ENCODE results near the gene AATK.

AATK gene

DNA sequence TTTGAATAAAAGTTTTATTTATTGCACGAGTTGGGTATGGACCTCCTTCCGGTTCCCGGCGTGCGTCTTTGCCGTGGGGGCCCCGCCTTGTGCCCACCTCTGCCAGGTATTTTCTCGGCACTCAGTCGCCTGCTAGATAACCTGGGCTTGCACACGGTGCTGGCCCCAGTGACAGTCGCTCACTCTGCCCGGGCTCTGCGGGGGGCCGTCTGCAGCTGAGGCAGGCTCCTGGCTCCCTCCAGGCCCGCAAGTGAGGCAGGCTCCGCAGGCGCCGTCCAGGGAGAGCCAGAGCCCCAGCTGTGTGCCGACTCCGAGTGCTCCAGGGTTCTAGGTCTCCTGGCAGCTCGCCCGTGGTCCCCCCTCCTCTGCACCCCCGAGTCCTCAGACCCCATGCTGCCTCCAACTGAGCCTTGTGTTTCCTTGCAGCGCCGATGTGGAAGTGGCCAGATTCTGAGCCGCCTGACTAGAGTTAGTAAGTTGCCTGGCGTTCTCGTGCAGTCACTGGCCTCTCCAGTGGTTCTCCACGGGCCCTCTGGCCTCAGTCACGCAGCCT, 55.5 kb downstream of the AATK start:
- DNase-seq, result no peak

- DNase-seq, result no peak
These were observed 56.1 kb downstream of the AATK start for GRCh38 chr17:81109957-81110356.

DNA sequence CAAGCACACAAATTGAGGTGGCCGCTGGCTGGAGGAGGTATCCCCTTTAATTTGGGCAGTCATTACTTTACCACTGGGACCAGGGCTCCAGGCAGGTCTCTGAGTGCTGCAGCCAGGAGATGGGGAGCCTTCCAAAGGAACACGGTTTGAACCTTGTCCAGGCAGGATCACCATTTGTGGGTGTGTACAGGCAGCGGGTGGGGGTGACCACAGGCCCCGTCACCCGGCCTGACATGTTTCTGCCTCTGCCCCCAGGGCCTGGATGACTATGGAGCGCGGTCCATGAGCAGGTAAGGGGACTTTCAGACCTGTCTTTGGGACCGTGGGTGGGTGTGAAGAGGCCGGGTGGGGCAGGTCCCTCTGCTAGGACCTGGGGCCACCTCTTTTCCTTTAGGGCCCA, 57.8 kb downstream of the AATK start:
- no peak for DNase-seq

- DNase-seq, result no peak
These were observed 59.3 kb downstream of the AATK start for GRCh38 chr17:81106716-81107115.

GRCh38 chr17:81103379-81103778, 62.6 kb downstream of the AATK start:
- DNase-seq, result no peak

GRCh38 chr17:81102869-81103268, 63.2 kb downstream of the AATK start:
- DNase-seq, result no peak

- DNase-seq, result no peak
These were observed 63.7 kb downstream of the AATK start for GRCh38 chr17:81102352-81102751.

- peak; percentile 65 for DNase-seq
These were observed 64.3 kb downstream of the AATK start for GRCh38 chr17:81101614-81102306.

DNA sequence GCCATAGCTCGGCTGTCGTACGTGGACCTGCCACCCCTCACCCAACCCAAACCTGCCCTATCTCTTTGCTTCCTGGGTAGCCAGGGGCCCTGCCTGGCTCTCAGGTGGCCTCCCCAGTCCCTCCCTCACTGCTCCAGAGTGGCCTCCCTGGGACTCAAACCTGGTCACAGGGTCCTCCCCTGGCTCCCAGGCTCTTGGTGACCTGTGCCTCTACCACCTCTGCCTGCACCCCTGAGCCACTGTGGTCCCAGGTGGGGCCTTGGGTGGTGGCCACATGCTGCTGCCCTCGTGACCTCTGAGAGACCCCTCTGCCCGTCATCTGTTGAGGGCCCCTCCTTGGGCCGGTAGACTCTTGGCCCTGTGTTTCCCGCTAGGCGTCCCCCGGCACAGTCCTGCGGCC, 65.4 kb downstream of the AATK start:
- no peak for DNase-seq

DNA sequence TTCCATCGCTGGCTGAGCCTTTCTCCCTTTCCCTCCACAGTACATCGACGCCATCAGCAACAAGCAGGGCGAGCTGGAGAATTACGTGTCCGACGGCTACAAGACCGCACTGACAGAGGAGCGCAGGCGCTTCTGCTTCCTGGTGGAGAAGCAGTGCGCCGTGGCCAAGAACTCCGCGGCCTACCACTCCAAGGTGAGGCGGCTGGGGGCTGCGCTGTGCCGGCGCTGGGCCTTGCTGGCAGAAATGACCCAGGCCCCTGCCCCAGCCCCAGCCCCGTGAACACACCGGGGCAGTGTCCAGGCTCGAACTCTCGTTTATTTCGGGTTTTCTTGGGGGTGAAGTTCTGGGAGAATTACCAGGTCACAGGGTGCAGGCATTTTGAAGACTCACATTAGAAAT, 66.1 kb downstream of the AATK start:
- DNase-seq, result no peak

- DNase-seq, result no peak
These were observed 68.1 kb downstream of the AATK start for GRCh38 chr17:81097943-81098308.

DNA sequence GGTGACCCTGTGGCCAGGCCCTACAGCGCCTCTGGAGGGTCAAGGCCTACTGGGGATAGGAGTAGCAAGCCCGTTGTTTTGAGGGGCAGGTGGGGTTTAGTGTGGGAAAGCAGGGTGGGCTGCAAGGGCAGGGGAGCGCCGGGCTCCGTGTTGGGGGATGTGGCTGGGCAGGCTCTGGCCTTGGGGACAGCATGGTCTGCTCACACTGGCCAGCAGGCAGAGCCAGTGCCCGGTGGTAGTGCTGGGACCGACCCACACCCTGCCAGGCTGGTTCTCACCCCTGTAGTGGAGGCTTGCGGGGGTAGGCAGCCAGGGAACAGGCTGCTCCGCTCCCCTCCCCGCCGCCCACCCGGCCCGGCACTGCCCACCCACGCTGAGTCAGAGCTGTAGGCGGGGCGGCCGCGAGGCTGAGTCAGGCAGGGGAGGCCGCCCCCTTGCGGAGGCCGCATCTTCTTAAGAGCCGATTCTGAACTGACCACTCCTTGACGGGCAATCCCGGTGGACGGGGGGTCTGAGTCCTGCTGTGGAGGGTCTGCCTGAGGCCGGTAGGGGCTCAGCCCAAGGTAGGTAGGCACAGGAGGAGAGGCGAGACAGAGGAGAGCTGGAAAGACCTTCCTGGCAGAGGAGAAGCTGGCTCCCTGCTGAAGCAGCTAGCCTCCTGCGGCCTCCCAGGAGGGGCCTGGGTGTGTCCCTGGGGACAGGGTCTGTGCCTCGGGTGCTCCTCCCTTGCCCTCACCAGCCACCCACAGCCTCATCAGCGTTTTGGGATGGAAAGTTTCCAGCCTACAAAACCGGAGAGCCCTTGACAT, 68.7 kb downstream of the AATK start:
- DNase-seq, result no peak

- no peak for DNase-seq
These were observed 69.3 kb downstream of the AATK start for GRCh38 chr17:81096741-81097133.

DNA sequence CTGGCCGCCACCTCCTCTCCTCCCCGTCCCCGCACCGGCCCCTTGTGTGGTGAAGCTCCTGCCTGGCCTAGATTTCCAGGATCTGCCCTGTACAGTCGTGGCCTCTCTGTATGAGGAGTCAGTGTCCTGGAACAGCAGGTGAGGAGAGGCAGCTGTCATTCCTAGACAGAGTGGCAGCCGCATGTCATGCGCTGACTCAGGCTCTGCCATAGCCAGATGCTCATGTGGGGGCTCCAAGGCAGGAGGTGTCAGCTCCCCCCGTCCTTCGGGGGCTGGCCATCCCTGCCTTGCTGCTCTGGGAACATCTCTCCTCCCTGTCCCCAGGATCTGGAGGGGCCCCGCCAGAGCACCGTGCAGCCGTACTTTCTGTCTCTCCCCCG, 70.6 kb downstream of the AATK start:
- DNase-seq, result no peak

- peak; percentile 19 for DNase-seq
These were observed 71.3 kb downstream of the AATK start for GRCh38 chr17:81094509-81095382.

DNA sequence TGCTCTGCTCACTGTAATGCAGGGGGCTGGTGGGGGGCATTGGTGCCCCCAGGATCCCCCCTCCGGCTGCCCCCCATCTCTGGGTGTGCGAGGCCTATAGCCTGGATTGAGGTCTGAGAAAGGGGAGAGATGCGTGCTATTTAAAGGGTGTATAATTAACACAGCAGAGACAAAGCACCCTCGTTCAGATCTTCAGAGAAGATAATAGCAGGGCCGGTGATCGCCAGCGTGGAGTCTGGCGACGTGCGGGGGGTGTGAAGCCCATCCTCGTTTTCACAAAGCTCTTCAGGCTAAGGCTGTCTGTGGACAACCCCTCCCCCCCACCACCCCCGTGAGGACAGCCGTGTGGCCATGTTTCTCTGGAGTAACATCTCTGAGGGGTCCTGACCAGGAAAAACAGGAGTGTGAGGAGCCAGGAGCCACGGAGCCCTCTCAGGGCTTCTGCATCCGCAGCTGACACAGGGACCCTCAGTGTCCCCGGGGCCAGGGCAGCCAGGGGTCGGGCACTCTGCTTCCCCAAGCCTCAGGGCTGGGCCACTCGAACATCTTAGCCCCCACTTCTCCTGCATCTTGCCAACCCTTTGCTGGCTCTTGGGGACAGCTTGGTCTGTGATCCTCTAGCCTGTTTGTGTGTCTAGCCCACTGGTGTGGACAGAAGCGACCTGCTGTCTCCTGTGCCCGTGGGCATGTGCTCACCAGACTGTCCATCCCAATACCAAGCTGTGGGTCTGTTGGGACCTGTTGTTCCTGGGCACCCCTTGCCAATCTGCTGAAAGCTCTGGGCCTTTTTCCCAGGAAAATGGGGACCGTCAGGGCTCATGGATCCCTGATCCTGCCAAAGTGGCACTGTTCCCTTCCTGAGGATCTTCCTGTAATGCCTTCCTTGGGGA, 72.2 kb downstream of the AATK start:
- DNase-seq, result no peak

DNA sequence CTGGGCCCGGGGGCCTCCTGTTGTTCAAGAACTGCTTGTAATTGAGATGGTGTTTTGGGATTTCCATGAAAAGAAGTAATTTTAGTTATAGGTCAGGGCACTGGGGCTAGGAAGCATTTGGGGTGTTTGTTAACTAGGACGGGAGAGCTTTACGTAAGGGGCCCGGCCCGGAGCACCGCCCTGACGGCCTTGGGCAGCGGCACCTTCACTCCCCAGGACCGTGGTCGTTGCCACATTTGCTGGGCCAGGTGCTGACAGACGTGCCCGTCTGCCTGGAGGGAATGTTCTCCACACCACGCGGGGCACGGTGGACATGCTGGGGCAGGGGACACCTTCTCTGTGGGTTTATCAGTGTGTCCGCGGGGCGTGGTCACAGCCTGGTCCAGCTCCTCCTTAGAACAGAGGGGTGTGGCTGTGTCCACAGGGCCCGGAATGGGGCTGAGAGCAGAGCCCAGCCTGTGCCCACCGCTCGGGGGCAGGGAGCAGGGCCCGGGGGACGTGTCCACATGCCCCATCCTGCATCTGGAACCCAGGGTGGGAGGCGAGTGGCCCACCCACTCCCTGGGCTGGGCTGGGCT, 73.4 kb downstream of the AATK start:
- DNase-seq, result no peak

DNA sequence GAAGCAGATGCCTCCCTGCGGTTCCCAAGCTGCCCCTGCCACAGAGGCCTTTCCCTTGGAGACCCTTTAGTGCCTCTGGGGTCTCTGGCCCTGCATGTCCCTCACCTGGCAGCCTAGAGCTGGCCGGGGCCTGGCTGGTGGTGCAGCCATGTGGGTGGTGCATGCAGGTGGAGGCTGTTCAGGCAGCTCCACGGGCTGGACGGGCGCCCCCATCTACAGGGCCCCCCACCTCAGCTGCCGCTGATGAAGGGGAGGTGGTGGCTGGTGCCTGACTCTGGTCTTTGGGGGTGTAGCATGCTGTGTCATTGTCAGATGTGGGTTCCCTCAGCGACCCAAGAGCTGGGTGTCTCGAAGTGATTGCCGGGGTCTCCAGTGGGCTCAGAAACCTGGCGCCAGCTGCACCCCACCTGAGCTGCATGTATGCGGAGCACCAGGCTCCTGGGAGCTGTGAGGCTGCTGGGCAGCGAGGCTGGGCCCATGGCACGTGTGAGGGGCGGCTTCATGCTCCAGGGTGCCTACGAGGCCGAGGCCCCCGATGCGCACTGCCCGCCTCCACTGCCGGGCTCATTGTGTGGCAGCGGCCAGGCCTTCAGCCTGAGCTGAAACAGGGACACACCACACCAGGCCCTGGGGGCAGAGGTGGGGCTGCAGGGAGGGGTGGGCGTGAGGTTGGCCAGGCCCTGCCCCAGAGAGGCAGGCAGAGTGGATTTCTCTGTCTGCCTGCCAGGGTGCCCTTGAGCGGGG, 74.1 kb downstream of the AATK start:
- no peak for DNase-seq

DNA sequence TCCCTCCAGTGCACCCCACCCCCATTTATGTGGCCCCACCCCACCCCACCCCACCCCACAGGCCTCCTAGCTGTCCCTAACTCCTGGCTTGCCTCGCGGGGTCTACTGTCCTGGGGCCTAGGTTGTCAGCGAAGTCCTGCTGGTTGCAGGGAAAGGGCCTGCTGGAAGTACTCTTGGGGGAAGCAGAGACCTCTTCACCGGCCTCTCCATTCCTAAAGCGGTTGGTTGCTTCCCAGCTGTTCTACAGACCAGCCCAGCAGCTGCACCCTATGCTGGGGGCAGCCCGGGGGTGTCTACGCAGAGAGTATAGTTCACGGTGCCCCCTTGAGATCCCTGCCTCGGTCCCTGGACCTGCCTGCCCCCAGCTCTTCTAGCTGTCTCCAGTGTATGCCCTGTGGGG, 74.9 kb downstream of the AATK start:
- DNase-seq, result no peak

DNA sequence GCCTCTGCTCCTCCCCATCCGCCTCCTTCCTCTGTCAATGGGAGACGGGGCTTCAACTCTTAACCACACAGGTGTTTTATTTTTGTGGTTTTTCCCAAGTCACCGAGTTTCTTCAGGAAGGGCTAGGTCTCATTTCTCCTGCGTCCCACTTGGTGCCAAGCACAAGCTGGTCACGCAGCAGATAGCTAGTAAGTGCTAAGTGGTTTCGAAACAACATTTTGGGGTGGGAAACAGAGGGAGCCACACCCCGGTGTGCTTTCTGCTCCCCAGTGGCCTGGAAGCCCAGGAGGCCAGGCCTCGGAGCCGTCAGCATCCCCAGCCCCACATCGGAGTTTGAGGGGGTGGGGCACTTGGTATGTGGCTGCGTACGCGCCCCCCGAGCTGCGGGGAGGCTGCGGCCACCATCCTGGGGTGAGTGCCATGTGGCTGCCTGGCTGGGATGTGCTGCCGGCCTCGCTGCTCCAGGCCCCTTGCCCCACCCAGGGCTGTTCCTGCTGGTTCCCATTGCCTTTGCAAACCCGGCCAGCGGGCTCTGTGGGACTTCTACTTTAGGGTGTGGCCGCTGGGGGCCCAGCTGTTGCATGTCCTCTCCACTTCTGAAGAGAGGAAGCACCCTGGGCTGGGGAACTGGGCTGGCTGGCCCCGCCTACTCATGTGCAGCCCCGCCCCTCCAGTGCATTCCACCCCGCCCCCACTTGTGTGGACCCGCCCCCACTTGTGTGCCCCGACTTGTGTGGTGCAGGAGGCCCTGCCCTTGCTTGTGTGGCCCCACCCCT, 75.5 kb downstream of the AATK start:
- DNase-seq, result no peak

All from NCI-H1048 (cell line).